ENCODE data around the gene PLK5.

DNA sequence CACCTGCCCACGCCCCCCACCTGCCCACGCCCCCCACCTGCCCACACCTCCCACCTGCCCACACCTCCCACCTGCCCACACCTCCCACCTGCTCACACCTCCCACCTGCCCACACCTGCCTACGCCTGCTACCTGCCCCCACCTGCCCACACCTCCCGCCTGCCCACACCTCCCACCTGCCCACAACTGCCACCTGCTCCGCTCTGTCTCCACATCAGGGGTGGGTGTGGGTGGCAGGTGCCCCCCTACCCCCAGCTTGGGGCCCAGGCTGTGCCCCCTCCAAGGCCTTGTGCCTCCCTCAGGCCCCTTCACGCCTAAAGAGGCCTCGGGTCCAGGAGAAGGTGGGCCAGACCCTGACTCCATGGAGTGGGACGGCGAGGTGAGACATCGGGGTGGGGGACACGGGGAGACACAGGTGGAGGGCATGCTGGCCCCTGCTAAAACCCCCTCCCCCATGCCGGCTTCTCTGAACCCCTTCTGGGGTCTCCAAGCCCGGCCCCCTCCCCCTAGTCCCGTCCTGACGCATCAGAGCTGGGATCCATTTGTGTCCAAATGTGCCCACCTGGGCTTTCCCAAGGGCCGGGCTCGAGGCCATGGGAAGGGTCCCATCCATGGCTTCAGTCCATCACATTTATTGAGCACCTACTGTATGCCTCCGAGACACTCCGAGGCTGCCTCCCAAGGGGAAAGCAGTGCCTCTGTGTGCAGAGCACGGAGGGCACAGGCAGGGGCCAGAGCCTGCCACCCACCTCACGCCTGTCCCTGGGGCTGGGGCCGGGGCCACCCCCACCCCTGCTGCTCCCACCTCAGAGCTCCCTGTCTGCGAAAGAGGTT is 4.9 kb downstream of the PLK5 start:
- no peak for TF ChIP-seq CTCF (IDR thresholded peaks at IDR 0.05; ENCODE audit: insufficient read depth, low read length)
- TF ChIP-seq GABPA (IDR thresholded peaks at IDR 0.05; ENCODE audit: low read depth): no peak
- TF ChIP-seq POLR2AphosphoS5 (IDR thresholded peaks at IDR 0.05; ENCODE audit: low read depth): no peak

Data from HL-60 (cell line).